ENCODE data around the gene MMP15. TPM values are rescaled to one million over a fixed set of nuclear protein-coding genes. Genes with fewer than 3 reads are reported as not detected.
"Not testable (repeated sequence)": the region's sequence is repeated elsewhere in the genome, so short reads cannot be mapped to it uniquely, and the experiment has no call there.

The MMP15 gene
- total RNA-seq, 4 donors from 2014 or later, result 13.2 to 142 (median 134) TPM

DNA sequence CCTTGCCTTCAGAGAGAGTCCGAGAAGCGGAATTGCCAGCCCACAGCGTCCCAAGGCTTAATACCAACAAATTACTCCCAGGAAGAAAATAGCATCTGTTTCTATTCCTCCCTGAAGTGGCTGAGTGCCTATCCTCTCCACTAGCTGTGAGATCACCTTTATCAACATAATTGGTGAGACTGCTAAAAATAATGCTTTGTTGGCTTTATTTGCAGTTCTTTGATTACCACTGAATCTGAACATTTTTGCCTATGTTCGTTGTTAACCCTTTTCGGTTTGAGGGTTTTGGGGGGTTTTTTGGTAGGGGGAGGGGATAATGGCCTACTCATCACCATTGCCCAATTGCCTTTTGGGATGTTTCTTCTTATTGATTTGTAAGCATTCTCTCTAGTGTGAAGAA, 31.0 kb downstream of the MMP15 start:
- Histone ChIP-seq H3K36me3 (no peaks in the 10 kb centered on the region), H3K4me1 (no peaks in the 10 kb centered on the region), H3K4me3 (no peak overlapping the region), H3K27me3 (no peaks in the 10 kb centered on the region), H3K27ac (no peak overlapping the region), H3K9me3 (no peaks in the 10 kb centered on the region)
- no peak for DNase-seq
- TF ChIP-seq, protein P1, sequence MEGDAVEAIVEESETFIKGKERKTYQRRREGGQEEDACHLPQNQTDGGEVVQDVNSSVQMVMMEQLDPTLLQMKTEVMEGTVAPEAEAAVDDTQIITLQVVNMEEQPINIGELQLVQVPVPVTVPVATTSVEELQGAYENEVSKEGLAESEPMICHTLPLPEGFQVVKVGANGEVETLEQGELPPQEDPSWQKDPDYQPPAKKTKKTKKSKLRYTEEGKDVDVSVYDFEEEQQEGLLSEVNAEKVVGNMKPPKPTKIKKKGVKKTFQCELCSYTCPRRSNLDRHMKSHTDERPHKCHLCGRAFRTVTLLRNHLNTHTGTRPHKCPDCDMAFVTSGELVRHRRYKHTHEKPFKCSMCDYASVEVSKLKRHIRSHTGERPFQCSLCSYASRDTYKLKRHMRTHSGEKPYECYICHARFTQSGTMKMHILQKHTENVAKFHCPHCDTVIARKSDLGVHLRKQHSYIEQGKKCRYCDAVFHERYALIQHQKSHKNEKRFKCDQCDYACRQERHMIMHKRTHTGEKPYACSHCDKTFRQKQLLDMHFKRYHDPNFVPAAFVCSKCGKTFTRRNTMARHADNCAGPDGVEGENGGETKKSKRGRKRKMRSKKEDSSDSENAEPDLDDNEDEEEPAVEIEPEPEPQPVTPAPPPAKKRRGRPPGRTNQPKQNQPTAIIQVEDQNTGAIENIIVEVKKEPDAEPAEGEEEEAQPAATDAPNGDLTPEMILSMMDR (IDR thresholded peaks at IDR 0.05), result no peak
- no peak for TF ChIP-seq POLR2A (IDR thresholded peaks at IDR 0.05)

DNA sequence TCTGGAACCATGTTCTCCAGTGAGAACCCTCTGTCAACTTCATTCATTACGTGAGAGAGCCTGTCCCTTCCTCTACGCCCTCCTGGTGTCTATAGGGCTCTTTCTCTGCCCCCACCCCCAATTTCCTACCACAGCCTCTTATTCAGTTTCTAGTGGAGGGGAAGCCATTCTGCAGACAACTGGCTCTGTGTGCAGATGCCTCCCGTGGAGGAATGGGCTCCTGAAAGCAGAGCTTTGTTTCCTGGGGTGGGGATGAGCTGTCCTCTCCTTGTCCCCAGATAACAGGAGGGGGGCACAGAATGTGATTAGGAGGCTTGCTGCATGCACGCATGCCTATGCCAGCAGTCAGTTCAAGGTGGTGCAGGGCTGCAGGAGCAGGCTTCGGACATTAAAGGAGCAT, 31.6 kb downstream of the MMP15 start:
- Histone ChIP-seq H3K36me3 (no peaks in the 10 kb centered on the region), H3K4me3 (no peak overlapping the region), H3K27ac (no peak overlapping the region), H3K4me1 (no peaks in the 10 kb centered on the region), H3K9me3 (no peaks in the 10 kb centered on the region), H3K27me3 (no peaks in the 10 kb centered on the region)
- TF ChIP-seq POLR2A (IDR thresholded peaks at IDR 0.05), result no peak
- TF ChIP-seq, protein P1 (IDR thresholded peaks at IDR 0.05), result no peak
- DNase-seq, result no peak

DNA sequence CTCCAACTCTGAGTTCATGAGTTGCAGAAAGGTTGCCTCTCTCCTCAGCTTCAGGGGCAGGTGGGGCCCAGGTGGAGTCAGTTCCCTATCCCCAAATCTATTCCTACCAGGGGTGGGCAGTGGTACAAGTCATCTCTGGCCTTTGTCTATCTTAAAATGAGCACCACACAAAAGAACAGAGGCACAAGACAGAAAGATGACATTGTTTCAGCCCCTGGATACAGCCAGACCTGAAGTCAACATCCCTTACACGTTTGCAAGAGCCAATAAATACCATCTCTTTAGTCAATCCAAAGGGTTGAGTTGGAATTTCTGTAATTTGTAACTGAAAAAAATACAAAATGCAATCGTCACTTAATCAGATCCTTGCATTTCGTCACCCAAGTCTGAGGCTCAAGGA, 32.2 kb downstream of the MMP15 start:
- TF ChIP-seq POLR2A (IDR thresholded peaks at IDR 0.05), result no peak
- TF ChIP-seq, protein P1 (IDR thresholded peaks at IDR 0.05), result no peak
- Histone ChIP-seq H3K27ac (no peak overlapping the region), H3K4me3 (no peak overlapping the region), H3K9me3 (no peaks in the 10 kb centered on the region), H3K4me1 (no peaks in the 10 kb centered on the region), H3K36me3 (no peaks in the 10 kb centered on the region), H3K27me3 (no peaks in the 10 kb centered on the region)
- DNase-seq, result no peak

DNA sequence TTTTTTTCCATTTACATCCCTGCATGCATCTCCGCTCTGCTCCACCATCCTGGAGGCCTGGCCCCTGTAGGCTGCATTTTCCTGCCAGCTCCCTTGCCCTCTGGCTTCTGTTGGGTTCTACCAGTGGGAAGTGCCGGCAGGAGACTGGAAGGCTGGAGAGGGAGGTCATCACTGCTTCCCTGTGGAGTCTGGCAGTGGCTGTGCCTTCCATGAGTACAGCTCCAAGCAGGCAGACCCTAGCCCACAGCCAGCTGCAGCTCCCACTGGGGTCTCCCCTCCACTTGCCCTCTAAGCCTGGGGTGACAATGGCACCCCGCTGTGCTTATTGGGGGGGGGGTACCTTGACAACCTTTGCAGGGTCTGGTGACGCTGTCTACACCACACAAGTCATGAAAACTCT, 37.3 kb downstream of the MMP15 start:
- DNase-seq, result no peak
- Histone ChIP-seq H3K36me3 (no peaks in the 10 kb centered on the region), H3K27ac (no peak overlapping the region), H3K9me3 (no peaks in the 10 kb centered on the region), H3K27me3 (no peaks in the 10 kb centered on the region), H3K4me1 (no peaks in the 10 kb centered on the region), H3K4me3 (no peak overlapping the region)
- TF ChIP-seq POLR2A (IDR thresholded peaks at IDR 0.05), result no peak

DNA sequence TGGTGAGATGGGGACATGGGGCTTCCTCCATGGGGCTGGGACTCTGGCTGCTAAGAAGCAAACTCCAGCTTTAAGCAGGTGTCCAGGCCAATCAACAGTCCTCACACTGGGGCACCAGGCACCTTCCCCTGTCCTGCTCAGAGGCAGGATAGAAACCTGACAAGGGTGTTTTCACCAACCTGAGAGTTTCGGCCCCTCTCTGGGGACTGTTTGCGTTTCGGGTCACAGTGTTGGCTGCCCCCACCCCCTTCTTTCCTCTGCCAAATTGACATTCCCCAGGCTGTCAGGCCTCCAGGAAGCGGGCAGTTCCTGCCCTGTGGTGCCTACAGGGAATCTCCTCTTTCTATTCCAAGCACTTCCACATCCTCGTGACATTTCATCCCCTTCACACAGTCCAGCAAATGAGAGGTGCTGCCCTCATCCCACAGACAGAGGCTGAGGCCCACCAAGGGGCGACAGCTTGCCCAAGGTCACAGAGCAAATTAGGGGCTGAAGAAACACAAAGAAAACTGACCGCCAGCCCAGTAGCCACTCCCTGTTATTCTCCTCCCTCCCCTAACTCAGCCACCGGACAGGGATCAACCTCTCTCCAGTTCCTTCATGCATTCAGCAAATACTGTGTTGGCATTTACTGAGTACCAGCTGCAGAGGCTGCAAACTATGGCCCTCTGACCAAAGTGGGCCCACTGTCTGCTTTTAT, 38.0 kb downstream of the MMP15 start:
- no peaks in the 10 kb centered on the region for H3K36me3 ChIP-seq
- no peak overlapping the region for H3K27ac ChIP-seq
- TF ChIP-seq POLR2A (IDR thresholded peaks at IDR 0.05), result no peak
- TF ChIP-seq, protein P1 (IDR thresholded peaks at IDR 0.05), result no peak
- no peak for DNase-seq
- H3K27me3 ChIP-seq, result no peaks in the 10 kb centered on the region
- H3K4me1 ChIP-seq, result no peaks in the 10 kb centered on the region
- H3K9me3 ChIP-seq, result no peaks in the 10 kb centered on the region
- H3K4me3 ChIP-seq, result no peak overlapping the region

DNA sequence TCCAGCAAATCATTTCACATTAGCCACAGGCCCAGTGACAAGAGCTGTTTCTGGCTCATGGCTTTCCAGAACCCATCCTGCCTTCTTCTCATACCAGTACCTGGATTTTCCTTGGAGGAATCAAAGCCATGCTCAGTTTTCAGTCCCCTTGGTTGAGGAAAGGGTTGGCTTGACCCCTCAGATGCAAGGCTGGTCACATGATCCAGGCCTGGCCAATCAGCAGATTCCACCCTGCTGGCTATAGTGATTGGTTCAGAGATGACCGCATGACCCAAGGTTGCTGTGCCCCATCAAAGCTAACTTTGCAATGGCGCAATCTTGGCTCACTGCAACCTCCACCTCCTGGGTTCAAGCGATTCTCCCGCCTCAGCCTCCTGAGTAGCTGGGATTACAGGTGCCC, 45.0 kb downstream of the MMP15 start:
- no peaks in the 10 kb centered on the region for H3K4me1 ChIP-seq

DNA sequence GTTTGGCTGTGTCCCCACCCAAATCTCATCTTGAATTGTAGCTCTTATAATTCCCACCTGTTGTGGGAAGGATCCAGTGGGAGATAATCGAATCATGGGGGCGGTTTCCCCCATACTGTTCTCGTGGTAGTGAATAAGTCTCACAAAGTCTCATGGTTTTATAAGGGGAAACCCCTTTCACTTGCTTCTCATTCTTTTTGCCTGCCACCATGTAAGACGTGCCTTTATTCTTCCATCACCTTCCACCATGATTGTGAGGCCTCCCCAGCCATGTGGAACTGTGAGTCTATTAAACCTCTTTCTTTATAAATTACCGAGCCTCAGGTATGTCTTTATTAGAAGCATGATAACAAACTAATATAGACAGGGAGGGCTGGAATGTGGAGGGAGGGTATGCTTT, 46.6 kb downstream of the MMP15 start:
- not testable (repeated sequence) for DNase-seq, H3K4me3 ChIP-seq, H3K9me3 ChIP-seq, H3K36me3 ChIP-seq, H3K27me3 ChIP-seq, H3K4me1 ChIP-seq, H3K27ac ChIP-seq

More for the DNA sequence above, 45.0 kb downstream of the MMP15 start:
- H3K27me3 ChIP-seq, result no peaks in the 10 kb centered on the region
- no peak overlapping the region for H3K4me3 ChIP-seq
- DNase-seq, result no peak
- no peaks in the 10 kb centered on the region for H3K9me3 ChIP-seq
- H3K27ac ChIP-seq, result no peak overlapping the region
- TF ChIP-seq, protein P1 (IDR thresholded peaks at IDR 0.05), result no peak
- TF ChIP-seq POLR2A (IDR thresholded peaks at IDR 0.05), result no peak
- no peaks in the 10 kb centered on the region for H3K36me3 ChIP-seq

DNA sequence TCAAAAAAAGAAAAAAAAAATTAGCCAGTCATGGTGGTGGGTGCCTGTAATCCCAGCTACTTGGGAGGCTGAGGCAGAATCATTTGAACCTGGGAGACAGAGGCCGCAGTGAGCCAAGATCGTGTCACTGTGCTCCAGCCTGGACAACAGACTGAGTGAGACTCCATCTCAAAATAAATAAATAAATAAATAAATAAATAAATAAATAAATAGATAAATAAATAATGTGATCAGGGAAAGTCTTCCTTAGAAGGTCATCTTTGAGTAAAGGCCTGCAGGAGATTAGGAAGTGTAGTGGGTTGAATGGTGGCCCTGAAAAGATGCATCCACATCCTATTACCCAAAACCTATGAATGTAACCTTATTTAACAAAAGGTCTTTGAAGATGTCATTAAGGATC, 47.5 kb downstream of the MMP15 start:
- H3K4me3 ChIP-seq, DNase-seq, H3K9me3 ChIP-seq: not testable (repeated sequence)

More for the DNA sequence above, 47.5 kb downstream of the MMP15 start:
- not testable (repeated sequence) for H3K4me1 ChIP-seq, H3K27me3 ChIP-seq, H3K27ac ChIP-seq, H3K36me3 ChIP-seq

Measured in Peyer's patch (tissue), 4 donors.